Measurements from ENCODE around the gene SMOC2.

DNA sequence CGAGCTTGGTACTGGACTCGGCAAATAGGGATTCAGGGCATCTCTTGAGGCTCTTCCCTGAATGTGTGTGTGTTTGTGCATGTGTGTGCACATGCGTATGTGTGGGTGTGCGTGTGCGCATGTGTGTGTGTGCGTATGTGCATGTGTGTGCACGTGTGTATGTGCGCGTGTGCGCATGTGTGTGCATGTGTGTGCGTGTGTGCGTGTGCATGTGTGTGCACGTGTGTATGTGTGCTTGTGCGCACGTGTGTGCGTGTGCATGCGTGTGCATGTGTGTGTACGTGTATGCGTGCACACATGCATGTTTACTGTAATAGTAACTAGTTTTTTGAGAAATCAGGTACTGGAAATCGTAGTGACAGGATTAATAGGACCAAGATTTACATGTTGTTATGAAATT lies 117.7 kb downstream of the SMOC2 start:
- TF ChIP-seq CTCF (IDR thresholded peaks at IDR 0.05) (no peak), POLR2A (IDR thresholded peaks at IDR 0.05) (no peak)
